Activated CD8-positive, alpha-beta memory T cell treated with anti-CD3 and anti-CD28 coated beads for 36 hours (primary cell): Measurements from ENCODE around the gene TMEM94. TPM values are rescaled to one million over a fixed set of nuclear protein-coding genes. Genes with fewer than 3 reads are reported as not detected.
"Not testable (repeated sequence)": the region's sequence is repeated elsewhere in the genome, so short reads cannot be mapped to it uniquely, and the experiment has no call there.

Experiments used
- CTCF ChIA-PET: fragments of 350-600 bp; sonication (Branson Sonifier 250); formaldehyde crosslinking; loops from one replicate; lab custom pipeline; 2021; ENCODE audit warnings: antibody characterized with exemption; lab: Charles Lee
- POLR2A ChIA-PET: fragments of 350-600 bp; sonication (Branson Sonifier 250); formaldehyde crosslinking; loops from one replicate; lab custom pipeline; 2021; ENCODE audit warnings: antibody characterized with exemption; lab: Charles Lee
- total RNA-seq, 2 experiments: library from RNA; stranded (reverse); gene quantifications; one replicate each; pipeline ENCODE4 v1.2.3, GENCODE V29; 2021

The TMEM94 gene
- total RNA-seq, 2 experiments from 2014 or later, result 61.5 TPM

- CTCF ChIA-PET, result interaction anchor here (0.5 kb wide), 1 partner anchor 44 kb away, joined by 3 read pairs; no protein-coding TSS in a partner anchor
- POLR2A ChIA-PET, result no interaction called here
These were observed 12.4 kb downstream of the TMEM94 start for GRCh38 chr17:75468779-75469373.

GRCh38 chr17:75471207-75471606 lies 14.8 kb downstream of the TMEM94 start:
- CTCF ChIA-PET, result interaction anchor here (0.7 kb wide), 1 partner anchor 116 kb away, joined by 3 read pairs; no protein-coding TSS in a partner anchor
- POLR2A ChIA-PET, result interaction anchor here (0.7 kb wide), 1 partner anchor 14 kb away, joined by 4 read pairs; no protein-coding TSS in a partner anchor

DNA sequence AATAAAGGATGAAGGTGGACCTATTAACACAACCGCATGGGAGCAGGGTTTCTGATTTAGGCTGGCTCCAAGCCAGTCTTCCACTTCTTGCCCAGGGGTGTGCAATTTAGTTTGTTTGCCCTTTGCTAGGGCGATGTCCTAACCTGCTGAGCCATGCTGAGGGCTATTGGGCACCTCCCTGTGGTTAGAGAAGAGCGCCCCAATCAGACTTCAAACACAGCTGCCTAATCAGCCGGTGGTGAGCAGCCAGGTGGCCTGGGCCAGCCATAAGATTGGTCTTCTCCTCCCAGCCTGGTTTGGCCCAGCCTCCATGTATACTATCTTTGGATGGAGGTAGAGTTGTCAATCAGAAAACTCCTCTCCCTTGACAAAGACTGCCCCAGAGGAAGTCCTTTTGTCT lies 15.7 kb downstream of the TMEM94 start:
- ChIA-PET CTCF (interaction anchor here (1.1 kb wide), 1 partner anchor 11 kb away, joined by 3 read pairs; no protein-coding TSS in a partner anchor), POLR2A (no interaction called here)

GRCh38 chr17:75473246-75473645 lies 16.8 kb downstream of the TMEM94 start:
- ChIA-PET POLR2A (no interaction called here), CTCF (interaction anchor here (1.1 kb wide), 1 partner anchor 10 kb away, joined by 3 read pairs; no protein-coding TSS in a partner anchor)

DNA sequence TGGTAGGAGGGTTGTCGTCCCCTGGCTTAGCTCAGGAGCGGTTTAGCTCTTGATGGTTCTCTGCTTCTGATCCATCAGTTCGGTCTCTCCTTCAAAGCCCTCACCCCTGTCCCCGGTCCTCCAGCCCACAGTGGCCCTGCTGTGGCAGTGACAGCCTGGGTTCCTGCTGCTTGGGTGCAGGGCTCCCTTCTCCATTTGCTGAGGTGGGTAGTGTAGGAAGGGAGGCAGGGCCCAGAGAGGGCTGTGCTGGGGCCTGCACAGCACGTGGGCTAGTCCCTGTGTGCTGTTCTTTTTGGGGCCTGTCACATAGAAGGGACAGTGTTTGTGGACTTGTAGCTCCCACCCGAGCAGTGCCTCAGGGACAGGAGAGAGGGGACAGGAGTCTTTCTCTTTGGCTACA lies 18.3 kb downstream of the TMEM94 start:
- CTCF ChIA-PET, result no interaction called here
- POLR2A ChIA-PET, result no interaction called here

- ChIA-PET POLR2A (no interaction called here), CTCF (no interaction called here)
These were observed 18.9 kb downstream of the TMEM94 start for GRCh38 chr17:75475144-75475835.

DNA sequence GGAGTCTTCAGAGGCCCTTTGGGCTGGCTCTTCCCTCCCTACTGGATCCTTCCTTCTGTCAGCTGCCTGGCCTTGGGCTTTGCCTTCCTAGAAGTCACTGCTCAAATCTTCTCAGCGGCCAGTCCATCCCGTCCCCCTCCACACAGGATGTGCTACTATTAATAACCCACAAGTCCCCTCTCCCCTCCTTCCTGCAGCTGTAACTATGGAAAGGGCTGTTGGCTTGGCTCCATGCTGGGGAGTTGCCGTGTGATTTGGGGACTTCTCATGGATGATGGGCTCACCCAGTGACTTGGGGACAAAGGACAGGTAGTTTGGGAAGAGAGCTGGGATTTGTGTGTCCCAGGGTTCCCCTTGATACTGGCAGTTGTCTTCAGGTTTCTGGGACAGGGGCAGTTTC lies 19.4 kb downstream of the TMEM94 start:
- CTCF ChIA-PET, result no interaction called here
- POLR2A ChIA-PET, result no interaction called here

DNA sequence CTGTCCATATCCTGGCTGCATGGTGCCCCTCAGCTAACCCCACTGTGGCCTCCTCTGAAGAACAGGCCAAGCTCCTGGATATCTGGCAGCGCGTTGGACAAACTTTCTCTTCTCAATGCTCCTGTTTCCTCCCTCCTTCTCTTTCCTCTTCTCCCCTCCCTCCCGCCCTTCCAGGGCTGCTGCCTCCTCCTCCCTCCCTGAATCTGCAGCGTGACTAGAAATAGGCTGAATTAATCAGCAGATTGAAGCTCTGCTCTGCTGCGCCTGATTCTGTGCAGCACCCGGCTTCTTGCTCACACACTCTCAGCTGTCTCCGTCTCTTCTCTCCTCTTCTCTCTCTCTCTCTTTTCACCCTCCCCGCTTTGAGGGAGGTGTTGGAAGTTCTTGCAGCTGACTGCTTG lies 19.8 kb downstream of the TMEM94 start:
- POLR2A ChIA-PET, result no interaction called here

GRCh38 chr17:75476752-75477489 lies 20.5 kb downstream of the TMEM94 start:
- ChIA-PET POLR2A (no interaction called here), CTCF (no interaction called here)

More for the DNA sequence above, 19.8 kb downstream of the TMEM94 start:
- CTCF ChIA-PET, result no interaction called here

DNA sequence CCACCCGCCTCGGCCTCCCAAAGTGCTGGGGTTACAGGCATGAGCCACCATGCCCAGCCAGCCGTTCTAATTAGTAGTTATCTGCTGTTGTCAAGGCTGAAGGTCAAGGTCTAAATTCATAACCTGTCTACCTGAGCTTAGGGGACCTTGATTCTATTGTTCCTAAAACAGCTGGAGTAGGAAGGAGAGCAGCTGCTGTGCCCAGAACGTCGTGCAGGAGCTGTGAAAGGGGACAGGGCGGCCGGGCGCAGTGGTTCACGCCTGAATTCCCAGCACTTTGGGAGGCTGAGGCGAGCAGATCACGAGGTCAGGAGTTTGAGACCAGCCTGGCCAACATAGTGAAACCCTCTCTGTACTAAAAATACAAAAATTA lies 21.0 kb downstream of the TMEM94 start:
- POLR2A ChIA-PET, CTCF ChIA-PET: not testable (repeated sequence)

- CTCF ChIA-PET, result no interaction called here
- POLR2A ChIA-PET, result no interaction called here
These were observed 22.1 kb downstream of the TMEM94 start for GRCh38 chr17:75478508-75478907.

DNA sequence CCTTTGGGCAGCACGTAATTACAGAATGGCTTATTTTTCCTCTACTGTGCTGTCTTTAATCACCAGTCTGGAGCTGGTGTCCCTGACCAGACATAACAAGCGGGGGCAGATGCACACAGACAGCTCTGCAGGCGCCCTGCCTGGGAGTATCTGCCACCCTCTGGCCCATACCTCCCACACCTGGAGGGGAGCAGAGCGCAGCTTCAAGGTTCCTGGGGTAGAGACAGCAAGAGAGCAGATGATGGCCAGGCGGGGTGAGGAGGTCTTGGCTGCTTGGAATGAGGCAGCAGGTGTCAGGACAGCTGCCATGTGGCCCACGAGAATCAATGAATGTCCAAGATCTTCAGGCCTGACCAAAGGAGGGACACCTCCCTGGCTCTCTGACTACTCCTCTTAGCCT lies 23.8 kb downstream of the TMEM94 start:
- POLR2A ChIA-PET, result no interaction called here
- CTCF ChIA-PET, result interaction anchor here (0.7 to 1.1 kb wide), 2 partner anchors 121 to 143 kb away, joined by 3 to 4 read pairs; no protein-coding TSS in a partner anchor

- ChIA-PET POLR2A (interaction anchor here (0.6 kb wide), 1 partner anchor 203 kb away, joined by 3 read pairs; no protein-coding TSS in a partner anchor), CTCF (interaction anchor here (1.1 kb wide), 1 partner anchor 144 kb away, joined by 4 read pairs; no protein-coding TSS in a partner anchor)
These were observed 25.0 kb downstream of the TMEM94 start for GRCh38 chr17:75481194-75482068.

DNA sequence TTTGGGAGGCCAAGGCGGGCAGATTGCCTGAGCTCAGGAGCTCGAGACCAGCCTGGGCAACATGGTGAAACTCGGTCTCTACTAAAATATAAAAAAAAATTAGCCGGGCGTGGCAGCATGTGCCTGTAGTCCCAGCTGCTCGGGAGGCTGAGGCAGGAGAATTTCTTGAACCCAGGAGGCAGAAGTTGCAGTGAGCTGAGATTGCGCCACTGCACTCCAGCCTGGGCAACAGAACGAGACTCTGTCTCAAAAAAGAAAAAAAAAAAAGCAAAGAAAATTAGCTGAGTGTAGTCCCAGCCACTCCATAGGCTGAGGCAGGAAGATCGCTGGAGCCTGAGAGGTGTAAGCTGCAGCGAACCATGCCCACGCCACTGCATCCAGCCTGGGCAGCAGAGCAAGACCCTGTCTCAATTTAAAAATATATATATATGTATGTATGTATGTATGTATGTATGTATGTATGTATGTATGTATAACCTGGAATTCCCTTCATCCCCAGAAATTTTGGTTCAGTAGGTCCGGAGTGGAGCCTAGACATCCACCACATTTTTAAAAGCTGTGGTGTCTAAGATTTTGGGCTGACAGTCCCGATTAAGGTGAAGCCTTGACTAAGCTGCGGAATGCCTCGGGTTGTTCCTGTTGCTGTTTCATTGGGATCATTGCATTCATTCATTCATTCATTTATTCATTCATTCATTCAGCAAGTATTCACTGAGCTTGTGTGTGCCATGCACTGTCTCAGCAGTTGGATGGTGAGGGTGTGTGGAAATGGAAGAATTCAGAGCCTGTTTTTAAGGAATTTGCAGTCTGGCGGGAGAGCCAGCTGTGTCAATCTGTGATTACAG lies 25.9 kb downstream of the TMEM94 start:
- ChIA-PET POLR2A (interaction anchor here (0.6 kb wide), 1 partner anchor 204 kb away, joined by 3 read pairs; no protein-coding TSS in a partner anchor), CTCF (interaction anchor here (0.9 to 1.6 kb wide), 2 partner anchors 10 to 23 kb away, joined by 3 read pairs; no protein-coding TSS in a partner anchor)

DNA sequence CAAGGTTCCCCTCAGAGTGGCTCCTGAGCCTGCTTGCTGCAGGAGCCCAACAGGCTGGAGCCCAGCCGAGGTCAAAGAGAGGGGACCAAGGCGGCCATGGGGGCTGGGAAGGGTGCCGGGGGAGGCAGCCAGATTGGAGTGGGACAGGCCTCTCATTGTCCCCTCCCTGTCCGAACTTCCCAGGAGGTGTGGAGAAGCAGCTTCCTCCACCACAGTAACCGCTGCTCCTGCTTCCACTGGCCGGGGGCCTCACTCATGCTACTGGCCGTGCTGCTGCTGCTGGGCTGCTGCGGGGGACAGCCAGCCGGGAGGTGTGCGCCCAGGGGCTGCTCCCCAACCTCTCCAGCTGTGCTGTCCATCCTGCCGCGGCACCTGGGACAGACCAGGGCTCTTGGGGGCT lies 29.3 kb downstream of the TMEM94 start:
- ChIA-PET CTCF (no interaction called here), POLR2A (no interaction called here)

DNA sequence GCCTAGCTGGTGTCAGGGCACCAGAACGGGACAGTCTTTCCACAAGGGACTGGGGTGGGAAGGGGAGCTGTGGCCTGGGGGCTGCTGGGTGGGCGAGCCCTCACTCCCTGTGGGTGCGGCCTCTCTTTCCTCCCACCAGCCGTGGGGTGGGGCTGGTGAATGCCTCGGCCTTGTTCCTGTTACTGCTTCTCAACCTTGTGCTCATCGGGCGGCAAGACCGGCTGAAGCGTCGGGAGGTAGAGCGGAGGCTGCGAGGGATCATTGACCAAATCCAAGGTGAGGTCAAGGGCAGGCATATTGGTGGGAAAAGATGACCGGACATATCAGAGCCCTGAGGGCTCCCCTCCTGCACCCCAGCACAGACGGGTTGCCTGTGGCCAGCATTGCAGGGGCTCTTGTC lies 29.7 kb downstream of the TMEM94 start:
- POLR2A ChIA-PET, result no interaction called here
- CTCF ChIA-PET, result interaction anchor here (1.0 kb wide), 1 partner anchor 264 kb away, joined by 3 read pairs; no protein-coding TSS in a partner anchor

- CTCF ChIA-PET, result interaction anchor here (1.0 to 1.4 kb wide), 2 partner anchors 59 to 263 kb away, joined by 3 read pairs; no protein-coding TSS in a partner anchor
- POLR2A ChIA-PET, result interaction anchor here (1.2 kb wide), 1 partner anchor 31 kb away, joined by 5 read pairs; the partner anchor contains the start of gene TMEM94
These were observed 30.5 kb downstream of the TMEM94 start for GRCh38 chr17:75486951-75487350.
